ENCODE measurements around the gene VWA5B1.
"Not testable (repeated sequence)": the region's sequence is repeated elsewhere in the genome, so short reads cannot be mapped to it uniquely, and the experiment has no call there.

The VWA5B1 gene

DNA sequence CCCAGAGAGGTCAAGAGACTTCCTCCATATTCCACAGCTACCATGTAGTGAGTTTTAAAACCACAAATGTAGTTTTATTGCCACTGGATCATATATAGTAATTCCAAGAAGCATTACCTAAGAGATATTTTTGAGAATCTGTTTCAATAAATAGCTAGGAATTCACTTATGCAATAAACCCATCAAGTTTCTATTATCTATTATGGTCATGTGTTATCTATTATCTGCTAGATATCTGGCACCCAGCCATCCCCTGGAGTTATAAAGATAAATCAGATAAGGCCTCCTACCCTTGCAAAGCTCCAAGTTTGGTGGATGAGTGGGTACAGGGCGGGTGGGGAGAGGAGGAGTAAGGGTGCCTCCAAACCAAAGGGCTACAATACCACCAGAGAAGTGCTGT is 10.3 kb upstream of the VWA5B1 start:
- no peak for DNase-seq

- no peak for DNase-seq
Measured at GRCh38 chr1:20280906-20281305, 9.8 kb upstream of the VWA5B1 start.

GRCh38 chr1:20281801-20282200 is 8.9 kb upstream of the VWA5B1 start:
- DNase-seq: no peak

DNA sequence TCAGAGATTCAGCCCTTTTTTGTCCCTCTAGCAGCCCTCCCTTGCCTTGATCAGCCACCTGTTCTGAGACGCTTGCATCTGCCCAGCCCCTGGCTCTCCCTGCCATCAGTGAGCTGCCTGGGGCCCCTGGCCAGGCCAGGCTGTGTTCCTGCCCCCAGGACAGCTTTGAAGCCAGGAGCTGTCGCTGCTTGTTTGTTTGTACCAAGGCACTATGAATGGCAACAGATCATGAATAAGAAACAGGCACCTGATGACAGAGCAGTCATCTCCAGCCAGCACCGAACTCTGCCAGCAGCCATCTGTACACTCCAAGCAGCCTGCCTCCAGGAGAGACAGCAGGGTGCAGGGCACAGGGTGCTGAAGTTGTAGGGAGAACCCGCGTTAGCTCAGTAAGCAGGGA is 8.1 kb upstream of the VWA5B1 start:
- no peak for DNase-seq

DNA sequence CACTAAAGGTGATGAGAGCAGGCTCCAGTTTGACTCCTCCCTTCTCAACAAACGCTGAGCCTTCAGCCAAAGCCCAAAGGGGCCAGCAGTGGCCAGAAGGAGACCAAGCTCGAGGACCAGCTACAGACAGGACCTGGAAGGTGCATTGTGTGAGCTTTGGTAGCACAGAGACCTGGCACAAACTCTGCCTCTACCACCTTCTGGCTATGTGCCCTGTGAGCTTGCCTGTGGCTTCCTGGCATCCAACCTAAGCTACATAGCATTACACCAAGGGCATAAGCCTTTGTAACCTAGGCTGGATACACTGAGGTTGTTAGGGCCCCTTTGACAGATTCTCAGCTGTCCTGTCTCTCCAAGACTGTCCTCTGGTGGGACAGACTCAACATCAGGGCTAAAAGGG is 6.6 kb upstream of the VWA5B1 start:
- DNase-seq: no peak

GRCh38 chr1:20284625-20285024 is 6.0 kb upstream of the VWA5B1 start:
- DNase-seq: no peak

DNA sequence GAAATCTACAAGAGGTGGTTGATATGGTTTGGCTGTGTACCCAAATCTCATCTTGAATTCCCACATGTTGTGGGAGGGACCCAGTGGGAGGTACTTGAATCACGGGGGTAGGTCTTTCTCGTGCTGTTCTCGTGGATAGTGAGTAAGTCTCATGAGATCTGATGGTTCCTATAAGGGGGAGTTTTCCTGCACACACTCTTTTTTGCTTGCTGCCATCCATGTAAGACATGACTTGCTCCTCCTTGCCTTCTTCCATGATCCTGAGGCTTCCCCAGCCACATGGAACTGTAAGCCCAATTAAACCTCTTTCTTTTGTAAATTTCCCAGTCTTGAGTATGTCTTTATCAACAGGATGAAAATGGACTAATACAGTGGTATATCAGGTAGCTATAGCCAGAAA is 5.2 kb upstream of the VWA5B1 start:
- DNase-seq: no peak

GRCh38 chr1:20287696-20288095 is 3.0 kb upstream of the VWA5B1 start:
- DNase-seq: not testable (repeated sequence)

GRCh38 chr1:20291645-20292084 is 990 bp downstream of the VWA5B1 start:
- DNase-seq: no peak

GRCh38 chr1:20298626-20299025 is 8.0 kb downstream of the VWA5B1 start:
- DNase-seq: no peak

GRCh38 chr1:20301463-20302107 is 10.9 kb downstream of the VWA5B1 start:
- no peak for DNase-seq

GRCh38 chr1:20302108-20302471 is 11.4 kb downstream of the VWA5B1 start:
- DNase-seq: no peak

DNA sequence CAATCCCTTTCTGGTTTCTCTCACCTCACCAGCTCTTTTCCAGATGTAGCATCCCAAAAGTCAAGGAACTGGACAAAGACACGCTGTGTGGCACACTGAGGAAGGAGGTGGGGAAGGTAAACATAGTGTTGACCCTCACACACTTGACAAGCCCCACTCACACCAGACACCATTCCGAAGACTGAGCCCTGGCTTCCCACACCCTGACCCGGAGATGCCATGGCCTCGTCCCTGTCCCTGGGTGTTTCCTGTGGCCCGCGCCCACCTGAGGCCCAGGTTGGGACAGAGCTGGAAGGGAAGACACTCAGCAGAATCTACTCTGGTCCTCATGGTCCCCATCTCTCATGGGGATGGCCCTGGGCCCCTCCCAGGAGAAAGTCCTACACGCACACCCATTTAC is 16.4 kb downstream of the VWA5B1 start:
- no peak for DNase-seq

- DNase-seq: no peak
Measured at GRCh38 chr1:20308569-20308968, 17.9 kb downstream of the VWA5B1 start.

- DNase-seq: no peak
Measured at GRCh38 chr1:20311289-20311688, 20.6 kb downstream of the VWA5B1 start.

DNA sequence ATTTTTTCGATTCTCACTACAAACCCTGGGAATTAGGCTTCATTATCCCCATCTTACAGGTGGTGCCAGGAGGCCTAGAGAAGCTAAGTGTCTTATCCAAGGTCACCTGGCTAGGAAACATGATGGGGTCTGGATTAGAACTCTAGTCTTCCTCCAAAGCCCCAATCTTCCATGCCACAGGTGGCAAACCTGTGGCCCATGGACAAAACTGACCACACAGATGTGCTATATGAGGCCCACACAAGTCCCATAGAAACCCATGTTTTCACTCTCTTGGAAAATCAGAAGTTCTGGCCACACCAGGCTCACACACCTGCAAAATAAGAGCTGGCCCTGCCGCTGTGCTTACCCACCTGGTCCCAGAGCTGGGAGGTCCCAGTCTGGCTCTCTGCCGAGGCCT is 21.6 kb downstream of the VWA5B1 start:
- DNase-seq: no peak

DNA sequence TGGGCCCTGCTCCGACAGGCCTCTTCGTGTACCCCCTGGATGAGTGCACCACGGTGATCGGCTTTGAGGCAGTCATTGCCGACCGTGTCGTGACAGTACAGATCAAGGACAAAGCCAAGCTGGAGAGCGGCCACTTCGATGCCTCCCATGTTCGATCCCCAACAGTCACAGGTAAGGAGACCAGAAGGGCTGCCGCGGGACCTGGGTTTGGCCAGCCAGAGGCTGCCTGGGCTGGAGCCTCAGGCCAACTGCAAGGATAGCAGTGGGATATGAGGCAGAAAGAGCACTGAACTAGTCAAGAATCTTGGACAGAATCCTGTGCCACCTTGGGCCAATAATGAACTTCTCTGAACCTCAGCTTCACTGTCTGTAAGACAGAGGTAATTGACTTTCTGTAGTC is 22.1 kb downstream of the VWA5B1 start:
- no peak for DNase-seq

- DNase-seq: no peak
Measured at GRCh38 chr1:20317471-20317870, 26.8 kb downstream of the VWA5B1 start.

- no peak for DNase-seq
Measured at GRCh38 chr1:20318521-20318920, 27.8 kb downstream of the VWA5B1 start.

- DNase-seq: no peak
Measured at GRCh38 chr1:20318971-20319370, 28.3 kb downstream of the VWA5B1 start.

DNA sequence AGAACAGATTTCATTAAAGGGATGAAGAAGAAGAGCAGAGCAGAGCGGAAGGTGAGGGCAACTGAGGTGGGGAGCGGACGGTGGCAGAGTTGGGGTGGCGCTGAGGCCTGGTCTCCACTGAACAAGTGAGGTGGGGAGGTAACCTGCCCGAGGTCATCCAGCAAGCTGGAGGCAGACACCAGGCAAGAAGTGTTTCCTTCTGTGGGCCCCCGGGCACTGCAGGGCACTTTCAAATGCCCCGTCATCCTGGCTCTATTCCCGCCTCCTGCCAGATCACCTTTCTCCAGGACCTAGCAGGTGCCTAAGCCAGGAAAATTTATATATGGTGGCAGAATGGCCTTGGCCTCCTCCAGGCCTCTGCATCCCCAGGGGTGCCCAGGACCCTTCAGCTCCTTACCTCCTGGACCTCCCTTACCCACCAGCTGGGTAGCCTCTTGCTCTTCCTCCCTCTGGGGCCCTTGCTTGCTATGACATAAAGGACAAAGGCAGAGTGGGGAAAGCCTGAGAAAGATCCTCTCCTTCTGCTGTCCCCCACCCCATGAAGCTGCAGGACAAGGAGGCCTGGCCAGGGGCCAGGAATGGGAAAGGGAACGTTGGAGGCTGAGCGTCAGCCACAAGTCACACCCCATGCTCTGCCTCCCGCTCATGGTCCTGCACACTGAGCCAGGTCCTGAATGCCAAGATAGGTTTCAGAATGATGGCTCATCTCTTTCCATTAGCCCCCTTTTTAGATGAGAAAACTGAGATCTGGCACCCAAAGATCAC is 29.0 kb downstream of the VWA5B1 start:
- DNase-seq: no peak

GRCh38 chr1:20320704-20321103 is 30.0 kb downstream of the VWA5B1 start:
- DNase-seq: no peak

- DNase-seq: no peak
Measured at GRCh38 chr1:20321573-20321972, 30.9 kb downstream of the VWA5B1 start.

GRCh38 chr1:20322081-20322824 is 31.6 kb downstream of the VWA5B1 start:
- no peak for DNase-seq

All from activated CD8-positive, alpha-beta memory T cell treated with anti-CD3 and anti-CD28 coated beads, Interleukin-2, amount 50 U/mL, for 4 hours (primary cell).